Activated T-cell treated with anti-CD3 and anti-CD28 coated beads for 48 hours (primary cell): ENCODE results near the gene CFAP54.

Experiments
- DNase-seq: peaks from one replicate; pipeline ENCODE4 v3.0.0-alpha.2; 2020; ENCODE audit warnings: low read depth

The CFAP54 gene

DNA sequence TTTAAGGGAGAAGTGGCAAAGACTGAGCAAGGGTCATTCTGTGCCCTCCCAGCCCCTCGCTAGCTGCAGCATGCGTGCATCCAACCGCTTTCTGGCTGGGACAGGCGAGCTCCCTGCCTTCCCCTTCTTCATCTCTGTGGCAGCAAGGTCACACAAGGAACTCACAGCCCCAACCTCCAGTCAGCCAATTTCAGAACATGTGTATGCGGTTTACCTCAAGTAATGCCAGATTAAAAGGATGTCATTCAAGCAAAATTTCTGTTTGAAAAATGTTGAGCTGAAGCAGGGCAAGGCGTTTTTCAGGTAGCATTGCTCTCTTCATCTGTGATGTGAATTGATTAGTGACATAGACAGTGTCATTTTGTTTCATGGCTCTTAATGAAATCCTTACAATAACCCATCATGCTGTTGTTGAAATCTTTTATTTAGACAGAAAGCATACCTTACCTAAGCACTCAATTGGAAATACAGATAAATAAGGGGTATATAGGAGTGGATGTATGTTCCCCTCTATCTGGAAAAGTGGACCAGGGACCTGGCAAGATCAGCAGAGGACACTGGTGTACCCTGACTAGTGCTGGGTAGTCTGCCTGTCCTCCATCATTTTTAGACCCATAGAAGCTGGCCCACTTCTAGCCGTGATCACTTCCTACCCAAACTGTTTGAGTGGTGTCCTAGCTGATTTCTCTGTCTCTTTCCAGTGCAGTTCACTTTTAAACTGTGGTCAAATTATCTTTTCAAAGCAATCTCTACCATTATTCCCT lies 334.9 kb downstream of the CFAP54 start:
- DNase-seq: no peak

DNA sequence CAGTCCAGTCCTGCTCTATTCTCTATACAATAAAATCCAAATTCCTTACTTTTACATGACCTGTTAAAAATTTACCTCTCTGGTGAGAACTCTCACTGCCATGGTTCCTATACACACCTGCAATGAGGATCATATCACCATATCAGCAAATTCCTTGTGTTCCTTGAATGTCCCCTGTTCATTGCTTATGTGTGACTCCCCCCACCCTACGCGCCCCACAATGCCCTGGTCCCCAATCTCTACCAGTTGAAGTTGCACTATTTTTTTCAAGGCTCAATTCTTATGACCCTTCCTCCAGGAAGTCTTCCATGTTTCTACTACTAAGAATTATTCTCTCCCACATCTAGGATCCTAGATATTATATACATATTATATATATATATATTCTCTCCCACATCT lies 335.5 kb downstream of the CFAP54 start:
- no peak for DNase-seq

DNA sequence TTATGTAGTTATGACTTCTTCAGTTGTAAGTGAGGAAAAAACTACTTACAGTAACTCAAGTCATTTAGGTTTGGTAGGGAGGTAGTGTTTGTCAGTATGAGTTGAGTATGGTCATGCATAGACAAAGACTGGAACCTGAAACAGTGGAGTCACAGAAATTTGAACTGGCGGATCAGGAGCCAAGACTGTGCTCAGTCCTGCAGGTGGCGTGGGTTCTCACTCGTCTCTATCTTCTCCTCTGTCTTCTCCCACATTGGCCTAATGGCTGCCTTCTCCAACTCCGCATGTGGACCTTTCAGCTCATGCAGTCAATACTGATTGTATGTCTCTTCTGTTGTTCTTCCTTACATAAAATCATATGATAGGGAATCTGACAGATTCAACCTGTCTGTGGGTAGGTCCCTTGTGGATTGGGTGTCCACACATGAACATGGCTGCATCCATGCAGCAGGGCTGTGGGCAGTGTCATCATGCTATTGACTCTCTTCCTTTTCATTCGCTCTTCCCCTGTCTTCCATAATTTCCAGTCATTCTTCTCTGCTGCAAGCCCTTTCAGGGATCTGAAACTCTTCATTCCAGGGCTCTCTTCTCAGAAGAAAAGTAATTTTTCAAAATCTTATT lies 338.9 kb downstream of the CFAP54 start:
- DNase-seq: no peak

- DNase-seq: no peak
These were observed 340.0 kb downstream of the CFAP54 start for GRCh38 chr12:96829354-96829753.

DNA sequence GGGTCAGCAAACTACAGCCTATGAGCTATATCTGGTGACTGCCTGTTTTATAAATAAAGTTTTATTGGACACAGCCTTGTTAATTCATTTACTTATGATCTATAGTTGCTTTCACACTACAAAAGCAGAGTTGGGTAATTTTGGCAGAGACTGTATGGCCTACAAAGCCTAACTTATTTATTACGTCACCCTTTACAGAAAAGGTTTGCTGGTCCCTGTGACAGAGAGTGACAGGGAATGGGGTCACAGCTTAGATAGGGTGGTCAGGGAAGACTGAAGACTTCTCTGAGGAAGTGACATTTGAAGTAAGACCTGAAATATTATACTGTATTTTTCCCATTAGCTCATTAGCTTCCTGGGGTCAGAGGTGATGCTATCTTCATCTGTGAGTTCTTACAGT lies 342.0 kb downstream of the CFAP54 start:
- no peak for DNase-seq

- no peak for DNase-seq
These were observed 356.9 kb downstream of the CFAP54 start for GRCh38 chr12:96846293-96846692.

- no peak for DNase-seq
These were observed 361.3 kb downstream of the CFAP54 start for GRCh38 chr12:96850676-96851075.

DNA sequence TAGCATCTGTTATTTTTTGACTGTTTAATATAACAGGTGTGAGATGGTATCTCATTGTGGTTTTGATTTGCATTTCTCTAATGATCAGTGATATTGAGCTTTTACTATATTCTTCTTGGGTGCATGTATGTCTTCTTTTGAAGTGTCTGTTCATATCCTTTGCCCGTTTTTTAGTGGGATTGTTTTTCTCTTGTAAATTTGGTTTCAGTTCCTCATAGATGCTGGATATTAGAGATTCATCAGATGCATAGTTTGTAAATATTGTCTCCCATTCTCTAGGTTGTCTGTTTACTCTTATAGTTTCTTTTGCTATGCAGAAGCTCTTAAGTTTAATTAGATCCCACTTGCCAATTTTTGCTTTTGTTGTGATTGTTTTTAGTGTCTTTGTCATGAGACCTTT lies 368.8 kb downstream of the CFAP54 start:
- no peak for DNase-seq

GRCh38 chr12:96861656-96862055 lies 372.3 kb downstream of the CFAP54 start:
- DNase-seq: no peak

- DNase-seq: no peak
These were observed 372.9 kb downstream of the CFAP54 start for GRCh38 chr12:96862326-96862725.

DNA sequence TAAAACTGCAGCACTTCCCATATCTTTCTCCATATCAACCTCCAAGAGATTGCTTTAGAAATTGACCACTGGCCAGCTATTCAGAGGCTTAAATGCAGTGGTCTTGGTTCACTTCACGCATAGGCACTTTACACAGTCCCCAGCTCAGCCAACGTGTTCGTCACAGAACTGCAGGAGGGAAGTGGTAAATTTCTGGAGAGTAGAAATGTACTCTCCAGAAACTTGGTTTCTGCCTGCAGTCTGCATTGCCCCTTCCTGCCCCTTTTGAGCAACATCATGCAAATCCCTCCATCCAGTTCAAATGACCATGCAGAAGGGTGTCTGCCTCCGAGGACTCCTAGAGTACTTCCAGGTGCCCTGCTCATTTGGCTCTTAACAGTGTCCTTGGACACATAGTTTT lies 375.0 kb downstream of the CFAP54 start:
- no peak for DNase-seq

DNA sequence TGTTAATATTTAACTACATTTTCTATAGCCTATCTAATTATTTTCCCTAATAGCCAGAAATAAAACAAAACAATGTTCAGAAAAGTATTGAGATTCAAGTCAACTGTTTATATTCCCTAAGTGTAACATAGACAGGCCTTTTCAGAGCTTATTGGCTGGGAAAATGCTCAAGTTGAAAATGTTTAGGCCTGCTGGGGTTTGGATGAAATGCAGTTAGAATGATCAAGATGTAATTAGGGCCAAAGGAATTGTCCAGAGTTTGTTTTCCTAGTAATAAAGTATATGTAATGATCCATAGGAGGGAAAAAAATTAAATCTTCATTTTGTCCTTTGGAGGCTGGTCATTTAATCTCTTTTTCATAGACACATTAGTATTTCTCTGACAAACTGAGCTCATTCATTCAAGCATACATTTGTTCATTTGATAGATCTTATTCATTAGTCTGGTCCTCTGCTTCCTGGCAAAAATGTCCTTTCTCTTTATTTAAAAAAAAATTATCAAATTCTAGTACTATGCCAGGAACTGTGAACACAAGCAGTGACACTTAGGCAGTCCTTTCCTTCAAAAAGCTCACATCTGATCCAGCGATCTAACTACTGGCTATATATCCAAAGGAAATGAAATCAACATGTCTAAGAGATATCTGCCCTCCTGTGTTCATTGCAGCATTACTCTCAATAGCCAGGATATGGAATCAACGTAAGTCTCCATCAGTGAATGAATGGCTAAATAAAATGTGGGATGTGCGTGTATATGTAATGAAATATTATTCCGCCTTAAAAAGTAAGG lies 377.6 kb downstream of the CFAP54 start:
- no peak for DNase-seq

GRCh38 chr12:96870946-96871345 lies 381.6 kb downstream of the CFAP54 start:
- DNase-seq: no peak

DNA sequence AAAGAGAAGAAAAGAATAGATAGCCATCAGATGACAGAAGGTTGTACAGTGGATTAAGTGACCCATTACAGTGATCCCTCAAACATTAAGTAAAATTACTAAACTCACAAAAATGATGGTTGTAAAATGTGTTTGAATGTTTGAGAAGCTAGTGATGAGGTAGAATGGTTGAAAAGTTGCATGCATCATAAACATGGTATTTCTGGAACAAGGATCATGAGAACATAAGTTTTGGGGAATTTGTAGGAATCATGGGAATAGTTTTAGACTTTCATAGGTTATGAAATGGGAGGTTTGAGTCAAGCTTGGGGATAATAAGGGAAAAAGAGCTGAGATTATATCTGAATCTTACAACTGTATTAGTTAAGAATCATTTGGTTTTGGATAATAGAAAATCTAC lies 383.6 kb downstream of the CFAP54 start:
- DNase-seq: no peak

GRCh38 chr12:96874211-96874610 lies 384.8 kb downstream of the CFAP54 start:
- no peak for DNase-seq

- no peak for DNase-seq
These were observed 387.6 kb downstream of the CFAP54 start for GRCh38 chr12:96876966-96877365.

- no peak for DNase-seq
These were observed 389.3 kb downstream of the CFAP54 start for GRCh38 chr12:96878704-96879103.

- DNase-seq: no peak
These were observed 389.9 kb downstream of the CFAP54 start for GRCh38 chr12:96879301-96879700.

- DNase-seq: no peak
These were observed 390.8 kb downstream of the CFAP54 start for GRCh38 chr12:96880220-96880619.

- no peak for DNase-seq
These were observed 392.2 kb downstream of the CFAP54 start for GRCh38 chr12:96881608-96882007.

DNA sequence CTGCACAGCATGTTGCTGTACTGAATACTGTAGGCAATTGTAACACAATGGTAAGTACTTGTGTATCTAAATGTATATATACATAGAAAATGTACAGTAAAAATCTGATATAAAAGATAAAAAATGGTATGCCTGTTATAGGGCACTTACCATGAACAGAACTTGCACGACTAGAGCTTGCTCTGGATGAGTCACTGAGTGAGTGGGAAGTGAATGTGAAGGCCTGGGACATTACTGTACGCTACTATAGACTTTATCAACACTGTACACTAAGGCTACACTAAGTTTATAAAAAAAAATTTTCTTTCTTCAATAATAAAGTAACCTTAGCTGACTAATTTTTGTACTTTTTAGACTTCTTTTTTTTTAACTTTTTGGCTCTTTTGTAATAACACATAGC lies 393.5 kb downstream of the CFAP54 start:
- no peak for DNase-seq

GRCh38 chr12:96883571-96883970 lies 394.2 kb downstream of the CFAP54 start:
- no peak for DNase-seq

DNA sequence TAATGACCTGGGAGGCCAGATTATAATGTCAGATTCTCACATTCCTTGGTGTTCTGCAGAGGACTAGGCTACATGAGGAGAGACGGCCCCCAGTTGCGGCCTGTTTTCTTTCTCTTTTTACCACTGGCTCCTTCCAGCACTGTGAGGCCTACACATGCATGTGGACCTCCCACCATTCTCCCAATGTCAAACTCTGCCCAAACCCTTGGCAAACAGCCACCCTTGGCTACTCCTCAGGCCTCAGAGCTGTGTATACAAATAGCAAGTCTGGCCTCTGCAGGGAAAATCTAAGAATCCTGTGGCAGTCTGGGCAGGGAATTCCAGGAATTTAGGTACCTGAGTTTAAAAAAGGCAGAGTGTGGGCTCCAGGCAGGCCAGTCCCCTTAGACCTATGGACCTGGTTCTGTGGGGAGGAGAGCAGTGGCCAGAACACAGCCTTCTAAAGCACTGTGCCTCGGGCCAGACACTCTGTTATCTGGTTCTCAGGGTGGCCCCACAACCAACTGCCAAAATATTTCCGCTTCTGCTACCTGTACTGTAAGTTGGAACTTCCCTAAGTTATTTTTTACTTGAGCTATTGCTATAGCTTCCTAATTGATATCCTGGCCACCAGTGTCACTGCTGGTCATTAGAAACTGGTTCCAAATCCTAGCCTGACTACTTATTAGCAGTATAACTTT lies 397.8 kb downstream of the CFAP54 start:
- no peak for DNase-seq
